G401.6 (cell line): Measurements from ENCODE around the gene TNK1.
"Not testable (repeated sequence)": the region's sequence is repeated elsewhere in the genome, so short reads cannot be mapped to it uniquely, and the experiment has no call there.

ENCODE experiments used
- FAIRE-seq: peaks from 2 replicates; lab custom pipeline; 2012; peaks lifted over from hg19 to GRCh38; lab: Jason Lieb, UNC

Gene TNK1

DNA sequence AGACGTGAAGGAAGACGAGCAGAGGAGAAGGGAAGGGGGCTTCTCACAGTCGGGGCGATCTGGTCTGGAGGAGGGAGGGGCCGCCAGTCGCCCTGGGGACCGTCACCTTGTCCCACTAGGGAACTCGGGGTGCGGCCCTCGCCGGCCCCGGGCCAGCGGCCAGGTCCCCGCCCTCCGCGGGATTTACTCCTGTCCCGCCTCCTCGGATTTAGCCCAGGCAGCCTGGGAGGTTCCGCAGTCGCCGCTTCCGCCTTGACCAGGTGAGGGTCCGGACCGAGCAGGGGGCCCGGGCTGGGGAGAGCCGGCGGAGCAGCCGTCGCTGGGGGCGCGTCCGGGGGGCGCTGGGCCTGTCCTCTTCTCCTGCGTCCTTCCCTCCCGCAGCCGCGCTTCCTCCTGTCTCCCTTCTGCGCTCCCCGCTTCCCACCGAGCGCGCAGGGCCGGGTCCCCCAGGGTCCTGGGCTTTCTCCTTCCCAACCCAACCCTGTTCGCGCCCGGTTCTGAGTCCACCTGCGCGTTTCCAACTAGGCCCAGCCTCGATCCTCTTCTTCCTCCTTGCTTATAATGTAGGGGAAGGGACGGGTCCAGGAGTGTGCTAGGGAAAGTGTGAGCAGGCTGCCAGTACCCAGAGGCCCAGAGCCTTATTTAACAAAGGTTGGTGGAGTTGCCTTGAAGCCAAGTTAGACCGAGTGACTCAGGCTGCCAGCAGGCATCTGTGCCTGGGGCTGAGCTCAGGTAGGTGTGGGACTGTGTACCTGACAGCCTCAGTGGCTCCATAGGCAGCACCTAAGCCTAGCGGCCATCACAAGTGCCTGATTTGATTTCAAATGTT, at the start of gene TNK1:
Gene TNK1, plus strand, starts transcription at position 235 of the 829 bp plus-strand sequence. CDS start 1,838 bp downstream, outside the sequence.
- FAIRE-seq, result no peak

DNA sequence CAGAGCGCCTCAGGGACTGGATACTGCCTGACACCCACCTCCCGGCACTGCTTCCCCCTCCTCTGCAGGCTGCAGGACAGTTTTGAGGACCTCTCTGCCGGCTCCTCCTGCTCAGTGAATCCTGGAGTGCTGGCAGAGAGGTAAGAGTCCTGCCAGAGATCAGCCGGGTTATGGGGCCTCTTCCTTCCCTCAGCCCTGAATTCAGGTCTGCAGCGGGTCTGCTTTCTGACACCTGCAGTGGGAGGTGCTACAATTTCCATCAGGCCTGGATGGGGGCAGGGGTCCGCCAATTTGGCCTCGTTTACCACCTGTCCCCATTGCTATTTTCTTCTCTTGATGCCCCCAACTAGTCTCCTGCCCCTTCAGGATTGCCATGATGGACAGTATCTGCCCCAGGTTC, 48.8 kb upstream of the TNK1 start:
- no peak for FAIRE-seq

DNA sequence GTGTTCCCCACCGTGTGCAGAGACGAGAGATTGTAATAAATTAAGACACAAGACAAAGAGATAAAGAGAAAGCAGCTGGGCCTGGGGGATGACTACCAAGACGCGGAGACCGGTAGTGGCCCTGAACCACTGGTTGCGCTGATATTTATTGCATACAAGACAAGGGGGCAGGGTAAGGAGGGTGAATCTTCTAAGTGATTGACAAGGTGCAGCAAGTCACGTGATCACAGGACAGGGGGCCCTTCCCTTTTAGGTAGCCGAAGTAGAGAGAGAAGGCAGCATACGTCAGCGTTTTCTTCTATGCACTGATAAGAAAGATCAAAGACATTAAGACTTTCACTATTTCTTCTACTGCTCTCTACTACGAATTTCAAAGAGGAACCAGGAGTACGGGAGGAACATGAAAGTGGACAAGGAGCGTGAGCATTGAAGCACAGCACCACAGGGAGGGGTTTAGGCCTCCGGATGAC, 48.3 kb upstream of the TNK1 start:
- not testable (repeated sequence) for FAIRE-seq

DNA sequence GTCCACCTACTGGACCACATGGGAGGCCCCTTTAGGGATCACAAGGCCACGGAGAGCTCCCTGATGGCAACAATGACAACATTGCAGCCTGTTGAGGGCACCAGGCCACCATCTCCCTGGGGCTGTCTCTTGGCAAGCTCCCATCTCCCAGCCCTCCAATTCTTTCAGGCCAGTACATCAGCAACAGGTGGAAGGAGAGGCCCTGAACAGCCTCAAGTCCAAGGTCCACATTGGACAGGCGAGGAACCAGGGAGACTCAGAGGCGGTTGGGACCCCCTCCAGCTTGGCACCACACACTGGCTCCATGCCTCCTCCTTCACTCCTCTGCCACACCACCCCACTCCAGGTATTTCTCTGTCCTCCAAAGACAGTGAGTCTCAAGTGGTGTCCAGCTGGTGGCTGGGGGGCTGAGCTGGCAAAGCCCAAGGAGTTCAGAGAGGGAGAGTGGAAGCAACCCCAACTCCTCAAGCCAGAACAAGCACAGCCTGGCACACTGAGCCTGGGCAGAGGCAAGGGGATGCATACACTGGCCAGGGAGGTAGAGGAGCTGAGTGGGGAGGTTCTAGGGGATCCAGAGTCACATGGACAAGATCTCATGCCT, 45.9 kb upstream of the TNK1 start:
- no peak for FAIRE-seq

DNA sequence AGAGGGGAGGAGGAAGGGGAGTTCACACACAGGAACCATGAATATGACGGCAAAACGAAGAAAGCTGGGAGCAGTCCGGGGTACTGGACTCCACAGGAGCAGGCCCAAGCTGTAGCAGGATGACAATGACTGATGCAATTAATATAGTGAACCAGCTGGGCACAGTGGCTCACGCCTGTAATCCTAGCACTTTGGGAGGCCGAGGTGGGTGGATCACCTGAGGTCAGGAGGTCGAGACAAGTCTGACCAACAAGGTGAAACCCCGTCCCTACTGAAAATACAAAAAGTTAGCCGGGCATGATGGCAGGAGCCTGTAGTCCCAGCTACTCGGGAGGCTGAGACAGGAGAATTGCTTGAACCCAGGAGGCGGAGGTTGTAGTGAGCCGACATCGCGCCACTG, 45.1 kb upstream of the TNK1 start:
- not testable (repeated sequence) for FAIRE-seq

DNA sequence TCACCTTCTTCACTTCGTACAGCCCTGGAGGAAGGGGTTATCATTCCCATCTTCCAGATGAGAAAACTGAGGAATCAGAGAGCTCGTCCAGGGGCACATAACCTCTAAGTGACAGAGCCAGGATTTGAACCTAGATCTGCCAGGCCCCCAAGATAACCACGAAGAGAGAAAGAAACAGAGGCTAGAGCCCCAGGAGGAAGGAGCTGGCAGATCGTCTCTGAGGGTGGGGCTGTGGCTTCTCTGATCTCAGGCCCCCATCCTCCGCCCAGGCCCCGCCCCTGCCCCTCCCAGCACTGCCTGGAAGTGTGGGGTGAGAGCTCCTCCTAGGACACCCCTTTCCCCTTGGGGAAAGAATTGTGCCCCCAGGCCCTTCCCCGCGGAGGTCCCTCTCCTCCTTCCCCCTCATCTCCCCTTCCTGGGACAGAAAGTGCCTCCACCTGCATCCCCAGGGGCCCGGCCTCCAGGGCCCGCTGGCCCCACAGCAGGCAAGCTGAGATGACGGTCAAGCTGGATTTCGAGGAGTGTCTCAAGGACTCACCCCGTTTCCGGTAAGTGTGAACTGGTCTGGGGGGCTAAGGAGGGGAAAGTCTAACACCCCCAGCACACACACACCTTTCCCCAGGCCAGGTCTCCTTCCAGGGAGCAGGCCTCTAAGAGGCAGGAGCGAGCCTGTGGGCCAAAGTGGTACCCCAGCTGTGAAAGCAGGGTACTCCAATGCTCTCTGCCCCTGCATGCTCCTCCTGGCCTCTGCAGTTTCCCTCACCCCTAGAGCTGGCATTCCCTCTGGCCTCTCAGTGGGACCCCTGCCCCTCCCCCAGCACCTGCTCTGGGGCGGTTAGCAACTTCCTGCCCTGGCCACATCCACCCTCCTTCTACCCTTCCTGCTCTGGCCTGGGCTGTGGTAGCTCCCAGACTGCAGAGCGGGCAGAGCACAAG, 44.4 kb upstream of the TNK1 start, which contains the start of gene ACAP1:
Gene ACAP1, plus strand, starts transcription at position 290 of the 936 bp plus-strand sequence. Its CDS starts 206 bp downstream, at position 496.
- no peak for FAIRE-seq

DNA sequence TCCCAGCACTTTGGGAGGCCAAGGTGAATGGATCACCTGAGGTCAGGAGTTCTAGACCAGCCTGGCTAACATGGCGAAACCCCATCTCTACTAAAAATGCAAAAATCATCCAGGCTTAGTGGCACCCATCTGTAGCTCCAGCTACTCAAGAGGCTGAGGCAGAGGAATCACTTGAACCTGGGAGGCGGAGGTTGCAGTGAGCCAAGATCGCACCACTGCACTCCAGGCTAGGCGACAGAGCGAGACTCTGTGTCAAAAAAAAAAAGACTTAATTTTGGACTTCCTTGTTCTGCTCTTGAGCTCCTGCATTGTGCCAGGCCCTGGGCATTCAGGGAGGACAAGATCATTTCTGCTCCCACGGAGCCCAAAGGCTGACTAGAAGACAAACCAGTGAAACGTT, 43.3 kb upstream of the TNK1 start:
- FAIRE-seq, result not testable (repeated sequence)

DNA sequence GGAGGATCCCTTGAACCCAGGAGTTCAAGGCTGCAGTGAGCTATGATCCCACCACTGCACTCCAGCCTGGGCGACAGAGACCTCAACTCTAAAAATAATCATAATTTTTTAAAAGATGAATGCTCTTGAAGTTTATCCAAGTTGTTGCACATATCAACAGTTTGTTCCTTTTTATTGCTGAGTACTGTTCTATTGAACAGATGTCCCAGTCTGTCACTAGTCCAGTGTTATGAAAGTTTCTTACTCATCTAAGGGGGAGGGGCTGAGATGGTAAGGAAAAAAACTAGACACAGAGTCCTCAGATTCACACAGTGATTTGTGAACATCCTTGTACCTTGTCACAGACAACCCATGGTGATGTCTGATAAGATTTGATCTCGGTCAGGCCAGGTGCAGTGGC, 40.7 kb upstream of the TNK1 start:
- FAIRE-seq, result no peak

DNA sequence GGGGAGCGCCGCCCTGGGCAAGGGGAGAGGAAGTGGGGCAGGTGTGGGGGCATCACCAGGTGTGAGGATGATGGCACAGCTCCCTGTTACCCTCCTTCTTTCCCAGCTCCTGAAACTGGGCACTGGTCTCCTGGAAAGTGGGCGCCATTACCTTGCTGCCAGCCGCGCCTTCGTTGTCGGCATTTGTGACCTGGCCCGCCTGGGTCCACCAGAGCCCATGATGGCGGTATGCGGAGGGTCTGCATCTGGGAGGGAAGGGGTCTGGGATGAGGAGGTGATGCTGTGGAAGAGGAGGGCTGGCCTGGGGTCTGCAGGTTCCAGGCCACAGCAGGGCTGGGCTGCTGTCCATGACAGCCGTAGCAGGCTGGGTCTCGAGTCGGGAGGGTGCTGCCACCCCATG, 39.0 kb upstream of the TNK1 start:
- no peak for FAIRE-seq

DNA sequence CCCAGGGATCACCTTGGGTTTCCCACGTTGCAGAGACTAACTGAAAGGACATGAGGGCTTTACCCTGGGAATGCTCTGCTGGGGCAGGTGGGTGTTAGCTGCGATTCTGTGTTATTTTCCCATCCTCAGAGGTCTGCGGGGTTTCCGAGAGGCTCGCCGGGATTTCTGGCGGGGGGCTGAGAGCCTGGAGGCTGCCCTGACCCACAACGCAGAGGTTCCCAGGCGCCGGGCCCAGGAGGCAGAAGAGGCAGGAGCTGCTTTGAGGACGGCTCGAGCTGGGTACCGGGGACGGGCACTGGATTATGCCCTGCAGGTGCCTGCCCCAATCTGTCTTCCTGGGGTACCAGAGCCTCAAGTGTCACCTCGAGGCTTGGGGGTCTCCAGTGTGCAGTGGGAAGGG, 37.6 kb upstream of the TNK1 start:
- no peak for FAIRE-seq

DNA sequence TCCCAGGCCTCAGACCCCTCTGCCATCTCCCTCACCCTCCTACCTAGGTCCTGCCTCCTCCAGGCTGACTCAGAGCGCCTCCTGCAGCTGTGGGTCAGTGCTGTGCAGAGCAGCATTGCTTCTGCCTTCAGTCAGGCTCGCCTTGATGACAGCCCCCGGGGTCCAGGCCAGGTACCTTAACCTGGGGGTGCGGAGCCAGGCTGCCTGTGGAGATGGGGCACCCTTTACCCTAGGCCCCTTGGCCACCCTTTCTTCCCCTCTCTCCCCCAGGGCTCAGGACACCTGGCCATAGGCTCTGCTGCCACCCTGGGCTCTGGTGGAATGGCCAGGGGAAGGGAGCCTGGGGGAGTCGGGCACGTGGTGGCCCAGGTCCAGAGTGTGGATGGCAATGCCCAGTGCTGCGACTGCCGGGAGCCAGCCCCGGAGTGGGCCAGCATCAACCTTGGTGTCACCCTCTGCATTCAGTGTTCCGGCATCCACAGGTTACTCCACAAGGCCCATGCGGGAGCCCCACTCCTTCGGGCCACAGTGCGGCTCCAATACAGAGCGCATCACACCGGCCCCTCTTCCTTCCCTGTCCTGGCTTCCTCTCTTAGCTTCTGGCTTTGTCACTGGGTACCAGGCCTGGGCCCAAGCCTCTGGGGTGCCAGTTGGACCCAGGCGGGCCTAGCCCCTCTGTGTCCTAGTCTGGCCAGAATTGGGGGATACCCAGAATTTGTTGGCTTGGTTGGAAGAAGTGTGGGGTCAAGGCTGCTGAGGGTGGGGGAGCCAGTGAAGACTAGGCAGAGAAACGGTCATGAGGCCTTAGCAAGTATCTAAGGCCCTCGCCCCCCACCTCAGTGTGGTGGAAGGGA, 33.9 kb upstream of the TNK1 start:
- FAIRE-seq, result no peak

DNA sequence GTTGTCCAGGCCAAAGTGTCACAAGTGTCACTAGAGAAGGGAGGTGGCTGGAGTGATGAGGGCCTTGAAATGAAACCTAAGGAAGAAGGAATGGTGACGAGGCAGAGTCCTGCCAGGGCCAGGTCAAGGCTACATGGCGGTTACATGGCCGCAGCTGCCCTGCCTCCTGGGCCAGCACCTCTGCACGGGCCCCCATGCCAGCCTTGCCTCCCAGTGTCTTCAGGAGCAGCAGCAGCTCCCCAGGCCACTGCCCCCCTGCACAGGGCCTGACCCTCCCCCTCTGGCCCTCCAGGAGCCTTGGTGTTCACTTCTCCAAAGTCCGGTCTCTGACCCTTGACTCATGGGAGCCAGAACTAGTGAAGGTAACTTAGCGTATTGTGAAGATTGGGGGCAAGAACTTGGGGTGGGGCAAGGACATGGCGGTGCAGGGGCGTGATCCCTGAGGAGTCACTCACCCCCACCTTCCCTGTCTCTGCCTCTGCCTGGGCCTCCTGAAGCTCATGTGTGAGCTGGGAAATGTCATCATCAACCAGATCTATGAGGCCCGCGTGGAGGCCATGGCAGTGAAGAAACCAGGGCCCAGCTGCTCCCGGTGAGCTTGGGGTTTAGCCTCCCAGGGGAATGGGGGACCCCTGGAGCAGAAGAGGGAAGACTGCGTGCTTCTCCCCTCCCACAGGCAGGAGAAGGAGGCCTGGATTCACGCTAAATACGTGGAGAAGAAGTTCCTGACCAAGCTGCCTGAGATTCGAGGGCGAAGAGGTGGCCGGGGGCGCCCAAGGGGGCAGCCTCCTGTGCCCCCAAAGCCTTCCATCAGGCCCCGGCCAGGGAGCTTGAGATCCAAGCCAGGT, 33.0 kb upstream of the TNK1 start:
- FAIRE-seq, result no peak

DNA sequence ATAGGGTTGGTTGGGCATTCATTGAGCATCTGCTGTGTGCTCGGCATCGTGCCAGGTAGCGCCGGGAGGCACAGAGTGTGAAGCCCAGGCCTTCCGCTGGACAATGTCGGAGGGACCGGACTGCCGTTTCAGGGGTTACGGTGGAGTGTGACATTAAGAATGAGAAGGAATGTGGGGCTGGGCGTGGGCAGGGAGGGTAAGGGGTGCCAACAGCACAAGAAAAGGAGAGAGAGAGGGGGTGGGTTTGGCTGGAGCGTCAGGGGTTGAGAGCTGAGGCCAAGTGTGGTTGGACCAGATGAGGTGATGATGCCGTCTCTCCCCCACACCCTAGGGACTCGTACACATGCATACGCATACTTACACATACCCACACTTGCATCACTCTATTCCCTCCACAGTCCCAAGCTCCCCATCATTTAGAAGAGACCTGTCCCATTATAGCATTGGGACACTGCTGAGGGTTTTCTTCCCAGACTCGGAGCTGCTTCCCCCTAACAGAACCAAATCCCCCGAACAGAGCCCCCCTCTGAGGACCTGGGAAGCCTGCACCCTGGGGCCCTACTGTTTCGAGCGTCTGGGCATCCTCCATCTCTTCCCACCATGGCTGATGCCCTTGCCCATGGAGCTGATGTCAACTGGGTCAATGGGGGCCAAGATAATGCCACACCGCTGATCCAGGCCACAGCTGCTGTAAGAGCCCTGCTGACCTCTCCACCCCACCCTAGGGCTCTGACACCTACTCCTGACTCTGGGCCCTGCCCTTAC, 32.2 kb upstream of the TNK1 start:
- FAIRE-seq, result no peak

DNA sequence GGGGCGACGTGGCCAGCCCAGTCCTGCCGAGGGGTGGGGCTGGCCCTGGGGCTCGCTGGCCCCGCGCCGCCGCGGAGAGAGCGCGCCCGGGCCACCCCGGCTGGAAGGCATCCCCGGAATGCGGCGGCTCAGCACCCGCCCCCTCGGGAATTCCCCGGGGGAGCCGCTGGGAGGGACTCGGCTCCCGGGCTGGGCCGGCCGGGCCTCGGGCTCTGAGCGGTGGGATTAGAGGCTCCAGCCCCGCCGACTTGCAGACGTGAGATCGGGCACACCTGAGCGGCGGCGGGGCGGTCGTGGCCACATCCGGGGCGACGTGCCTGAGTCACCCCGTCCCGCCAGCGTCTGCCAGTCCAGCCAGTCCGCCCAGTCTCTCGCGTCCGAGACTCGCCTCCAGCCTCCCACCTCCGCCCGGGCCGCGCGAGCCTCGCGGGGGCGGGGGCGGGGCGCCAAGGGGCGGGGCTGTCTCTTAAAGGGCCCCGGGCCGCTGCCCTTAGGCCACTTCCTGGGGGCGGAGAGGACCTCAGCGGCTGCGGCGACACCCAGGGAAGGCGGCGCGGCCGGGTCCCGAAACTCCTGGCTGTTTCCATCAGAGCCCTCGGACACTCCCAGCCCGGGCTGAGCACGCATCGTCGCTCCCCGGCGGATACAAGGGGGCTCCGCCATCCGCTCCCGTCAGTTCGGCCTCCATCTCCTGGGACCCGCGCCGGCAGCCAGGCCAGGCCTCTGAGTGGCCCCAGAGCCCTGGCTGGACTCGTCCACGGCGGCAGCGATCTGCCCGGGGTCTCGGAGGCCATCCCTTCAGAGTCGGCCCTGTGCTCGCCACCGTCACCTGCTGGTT, 29.0 kb upstream of the TNK1 start, which contains the start of gene KCTD11:
Gene KCTD11, plus strand, starts transcription at position 498 of the 838 bp plus-strand sequence.
- no peak for FAIRE-seq

DNA sequence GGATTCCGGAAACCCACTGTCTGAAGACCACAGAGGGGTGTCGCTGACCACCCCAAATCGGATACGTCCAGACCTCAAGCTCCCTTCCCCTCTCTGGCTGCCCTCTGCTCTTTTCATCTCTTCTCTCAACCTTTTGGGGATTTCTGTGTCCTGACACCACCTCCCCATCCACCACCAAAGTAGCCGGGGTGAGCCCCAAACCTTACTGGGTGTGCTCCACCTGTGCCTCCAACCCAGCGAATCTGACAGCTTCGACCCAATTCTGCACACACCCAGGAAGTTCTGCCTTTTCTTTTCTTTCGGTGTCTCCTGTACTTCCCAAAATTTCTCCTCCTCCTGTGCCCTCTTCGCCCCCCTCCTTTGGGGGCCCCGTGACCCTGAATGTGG, 28.4 kb upstream of the TNK1 start:
- no peak for FAIRE-seq

DNA sequence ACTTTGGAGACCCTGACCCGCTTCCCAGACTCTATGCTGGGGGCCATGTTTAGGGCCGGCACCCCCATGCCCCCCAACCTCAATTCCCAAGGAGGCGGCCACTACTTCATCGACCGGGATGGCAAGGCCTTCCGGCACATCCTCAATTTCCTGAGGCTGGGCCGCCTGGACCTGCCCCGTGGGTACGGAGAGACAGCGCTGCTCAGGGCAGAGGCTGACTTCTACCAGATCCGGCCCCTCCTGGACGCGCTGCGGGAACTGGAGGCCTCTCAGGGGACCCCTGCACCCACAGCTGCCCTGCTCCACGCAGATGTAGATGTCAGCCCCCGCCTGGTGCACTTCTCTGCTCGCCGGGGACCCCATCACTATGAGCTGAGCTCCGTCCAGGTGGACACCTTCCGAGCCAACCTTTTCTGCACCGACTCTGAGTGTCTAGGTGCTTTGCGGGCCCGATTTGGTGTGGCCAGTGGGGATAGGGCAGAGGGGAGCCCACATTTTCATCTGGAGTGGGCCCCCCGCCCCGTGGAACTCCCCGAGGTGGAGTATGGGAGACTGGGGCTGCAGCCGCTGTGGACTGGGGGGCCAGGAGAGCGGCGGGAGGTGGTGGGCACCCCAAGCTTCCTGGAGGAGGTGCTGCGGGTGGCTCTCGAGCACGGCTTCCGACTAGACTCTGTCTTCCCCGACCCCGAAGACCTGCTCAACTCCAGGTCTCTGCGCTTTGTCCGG, 27.8 kb upstream of the TNK1 start:
- no peak for FAIRE-seq

DNA sequence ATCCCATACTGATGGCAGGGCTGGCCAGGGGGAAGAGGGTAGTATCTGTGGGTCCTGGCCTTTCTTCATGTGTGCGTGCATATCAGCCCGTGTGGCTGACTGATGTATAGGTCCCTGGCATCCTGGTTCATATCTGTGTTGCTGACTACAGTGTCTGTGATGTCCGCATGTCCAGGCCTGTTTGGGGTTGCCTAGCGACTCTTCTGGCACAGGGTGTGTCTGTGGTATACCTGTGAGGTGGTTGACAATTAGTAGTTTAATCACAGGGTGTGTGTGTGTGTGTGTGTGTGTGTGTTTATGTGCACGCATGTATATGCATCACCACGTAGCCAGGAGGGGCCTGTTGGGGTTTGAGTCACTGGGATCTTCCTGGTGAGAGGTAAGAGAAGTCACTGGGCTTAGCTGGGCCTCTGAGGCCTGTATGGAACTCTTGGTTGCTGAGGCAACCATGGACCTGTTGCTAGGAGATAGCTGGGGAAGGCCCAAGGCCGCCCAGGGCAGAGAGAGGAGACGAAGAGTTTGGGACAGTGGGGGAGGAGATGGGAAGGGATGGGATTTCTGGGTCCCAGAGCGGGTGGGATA, 26.5 kb upstream of the TNK1 start:
- FAIRE-seq, result no peak

DNA sequence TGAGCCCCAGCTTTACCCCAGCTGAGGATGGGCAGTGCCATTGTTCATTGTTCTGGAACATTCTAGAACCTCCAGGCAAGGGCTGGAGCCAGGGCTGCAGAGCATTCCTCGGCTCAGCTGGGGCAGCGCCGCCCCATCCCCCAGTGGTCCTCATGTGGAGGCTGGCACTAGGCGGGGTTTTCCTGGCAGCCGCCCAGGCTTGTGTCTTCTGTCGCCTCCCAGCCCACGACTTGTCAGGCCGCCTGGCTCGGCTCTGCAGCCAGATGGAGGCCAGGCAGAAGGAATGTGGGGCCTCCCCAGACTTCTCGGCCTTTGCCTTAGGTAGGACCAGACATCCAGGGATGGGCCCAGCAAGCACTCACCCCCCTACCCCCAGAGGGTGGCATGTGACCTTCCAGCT, 25.8 kb upstream of the TNK1 start, which contains the start of gene TMEM95:
Gene TMEM95, plus strand, starts transcription at position 104 of the 400 bp plus-strand sequence. Its CDS starts 49 bp downstream, at position 153.
- FAIRE-seq, result no peak
